HG03135 (cell line): ENCODE data around the gene GINM1.
A peak's percentile ranks its signal among the peaks of the same experiment; 100 is the strongest.

ENCODE experiments used
- ATAC-seq: cut with Tn5 transposase; IDR thresholded peaks from one replicate; pipeline ENCODE4 v1.9.1; 2021; ENCODE audit warnings: mild to moderate bottlenecking, moderate library complexity; ENCODE audit not compliant: unreplicated experiment

The GINM1 gene, protein sequence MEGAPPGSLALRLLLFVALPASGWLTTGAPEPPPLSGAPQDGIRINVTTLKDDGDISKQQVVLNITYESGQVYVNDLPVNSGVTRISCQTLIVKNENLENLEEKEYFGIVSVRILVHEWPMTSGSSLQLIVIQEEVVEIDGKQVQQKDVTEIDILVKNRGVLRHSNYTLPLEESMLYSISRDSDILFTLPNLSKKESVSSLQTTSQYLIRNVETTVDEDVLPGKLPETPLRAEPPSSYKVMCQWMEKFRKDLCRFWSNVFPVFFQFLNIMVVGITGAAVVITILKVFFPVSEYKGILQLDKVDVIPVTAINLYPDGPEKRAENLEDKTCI

DNA sequence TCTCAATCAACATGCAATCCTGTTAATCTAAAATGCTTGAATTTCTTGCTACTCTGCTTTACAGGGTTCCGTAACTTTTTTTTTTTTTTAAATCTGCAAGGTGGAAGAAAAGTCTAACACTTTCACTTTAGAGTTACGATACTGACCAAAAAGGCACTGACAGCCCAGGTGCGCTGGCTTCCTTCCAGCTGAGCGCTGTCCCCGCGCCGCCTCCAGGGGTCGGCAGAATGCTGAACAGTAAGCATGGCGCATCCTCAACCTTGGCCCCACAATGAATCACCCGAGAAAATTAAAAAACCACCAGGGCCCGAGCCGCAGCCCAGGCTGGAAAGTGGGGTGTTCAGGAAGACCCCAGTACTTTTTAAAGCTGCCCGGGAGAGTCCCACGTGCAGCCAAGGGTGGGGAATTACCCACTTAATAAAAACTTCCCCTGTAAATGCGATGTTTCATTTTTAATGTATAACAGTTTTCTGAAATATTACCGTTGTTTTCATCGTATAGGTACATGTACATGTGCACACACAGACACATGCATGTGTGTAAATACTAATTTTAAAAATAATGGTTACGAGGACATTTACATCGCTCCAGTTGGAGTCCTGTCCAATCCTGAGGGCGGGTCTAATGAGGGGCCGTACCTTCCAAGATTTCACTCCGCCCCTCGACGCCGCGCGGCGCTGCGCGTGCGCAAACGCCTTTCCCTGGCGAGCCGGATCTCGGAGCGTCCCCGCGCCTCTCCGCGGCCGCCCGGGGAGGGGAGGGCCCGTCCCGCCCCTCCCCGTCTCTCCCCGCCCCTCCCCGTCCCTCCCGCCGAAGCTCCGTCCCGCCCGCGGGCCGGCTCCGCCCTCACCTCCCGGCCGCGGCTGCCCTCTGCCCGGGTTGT lies at the start of gene GINM1:
Gene GINM1, plus strand, starts transcription at position 849 of the 883 bp plus-strand sequence. CDS start 40 bp downstream, outside the sequence.
- peak; percentile 74 for ATAC-seq

DNA sequence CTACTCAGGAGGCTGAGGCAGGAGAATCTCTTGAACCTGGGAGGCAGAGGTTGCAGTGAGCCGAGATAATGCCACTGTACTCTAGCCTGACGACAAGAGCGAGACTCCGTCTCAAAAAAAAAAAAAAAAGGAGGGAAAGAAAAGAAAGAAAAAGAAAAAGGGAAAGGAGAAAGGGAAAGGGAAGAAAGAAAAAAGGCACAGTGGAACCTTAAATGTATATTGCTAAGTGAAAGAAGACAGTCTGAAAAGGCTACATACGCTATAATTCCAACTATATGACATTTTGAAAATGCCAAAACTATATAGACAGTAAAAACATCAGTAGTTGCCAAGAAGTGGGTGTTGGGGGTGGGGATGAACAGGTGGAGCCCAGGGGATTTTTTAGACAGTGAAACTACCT lies 36.5 kb upstream of the GINM1 start:
- no peak for ATAC-seq

DNA sequence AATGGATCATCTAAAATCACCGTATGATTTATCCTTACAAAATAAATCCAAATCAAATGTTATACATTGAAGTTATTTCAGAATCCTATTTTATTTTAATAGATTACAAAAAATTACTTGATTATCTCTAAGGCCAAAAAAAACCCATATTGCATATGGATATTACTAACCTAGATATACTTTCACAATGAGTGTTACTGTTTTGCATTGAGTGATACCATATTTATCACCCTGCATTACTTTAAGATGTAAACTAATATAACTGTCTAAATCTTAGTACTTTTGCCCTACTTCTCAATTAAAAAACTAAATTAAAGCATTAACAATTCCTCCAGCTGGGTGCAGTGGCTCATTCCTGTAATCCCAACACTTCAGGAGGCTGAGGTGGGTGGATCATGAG lies 31.4 kb upstream of the GINM1 start:
- no peak for ATAC-seq

DNA sequence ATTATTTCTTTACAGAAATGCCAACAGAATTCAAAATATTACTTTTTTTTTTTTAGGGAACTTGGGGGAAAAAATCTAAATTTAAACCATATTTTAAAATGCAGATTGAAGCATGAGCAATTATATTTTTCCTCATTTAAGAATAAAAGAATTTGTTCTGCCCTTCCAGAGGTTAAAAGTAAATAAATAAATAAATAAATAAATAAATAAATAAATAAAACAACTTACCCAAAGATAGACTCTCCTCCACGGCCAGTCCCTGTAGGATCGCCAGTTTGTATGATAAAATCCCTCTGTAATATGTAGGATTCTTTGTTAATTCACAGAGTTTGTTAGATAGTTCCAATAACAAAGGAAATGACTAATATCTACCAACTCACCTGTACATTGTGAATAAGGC lies 25.0 kb upstream of the GINM1 start:
- ATAC-seq, result no peak

DNA sequence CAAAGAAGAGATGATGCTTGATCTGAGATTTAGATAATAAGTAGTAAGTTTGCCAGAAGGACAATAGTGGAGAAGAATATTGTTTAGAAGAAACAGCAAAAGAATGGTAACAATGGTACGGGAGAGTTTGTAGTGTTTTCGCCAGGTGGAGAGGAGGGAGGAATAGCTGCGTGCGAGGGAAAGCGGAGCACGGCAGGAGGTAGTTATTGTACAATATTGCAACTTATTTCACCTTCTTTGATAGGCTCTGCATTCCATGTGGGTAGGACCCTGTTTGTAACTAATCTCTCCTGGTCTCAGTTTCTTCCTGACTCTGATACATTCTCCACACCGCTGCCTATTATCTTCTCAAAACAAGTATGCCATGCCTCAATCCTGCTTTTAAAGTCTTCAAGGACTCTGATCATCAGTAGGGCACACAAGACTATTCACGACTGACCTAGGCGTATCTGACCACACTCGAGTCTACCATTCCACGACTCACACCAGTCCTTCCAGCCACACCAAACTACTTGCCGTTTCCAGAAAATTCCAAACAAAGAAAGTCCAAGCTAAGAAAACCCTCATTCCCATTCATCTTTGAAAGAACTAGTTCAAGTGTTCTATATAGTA lies 21.4 kb upstream of the GINM1 start:
- ATAC-seq, result no peak

DNA sequence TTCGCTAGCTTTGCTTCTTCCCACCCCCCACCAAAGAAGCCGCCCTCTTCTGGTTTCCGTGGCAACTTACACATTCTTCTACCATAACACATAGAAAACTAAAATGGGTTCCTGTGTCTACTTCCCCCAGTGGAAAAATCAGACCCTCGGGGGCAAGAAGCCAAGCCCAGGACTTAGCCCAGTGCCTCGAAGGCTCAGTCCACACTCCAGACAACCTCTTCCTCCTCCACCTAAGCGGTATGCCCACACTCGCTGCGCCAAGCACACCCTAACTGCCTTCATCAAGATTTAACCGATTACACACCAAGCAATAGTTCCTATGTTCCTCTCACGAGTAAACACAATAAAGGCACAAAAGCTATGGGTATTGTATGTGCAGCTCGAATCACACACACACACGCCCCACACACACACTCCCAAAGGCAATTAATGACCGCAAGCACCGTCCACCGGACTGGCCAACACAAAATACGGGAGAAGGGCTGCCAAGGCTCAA lies 20.9 kb upstream of the GINM1 start:
- ATAC-seq, result peak; percentile 32

DNA sequence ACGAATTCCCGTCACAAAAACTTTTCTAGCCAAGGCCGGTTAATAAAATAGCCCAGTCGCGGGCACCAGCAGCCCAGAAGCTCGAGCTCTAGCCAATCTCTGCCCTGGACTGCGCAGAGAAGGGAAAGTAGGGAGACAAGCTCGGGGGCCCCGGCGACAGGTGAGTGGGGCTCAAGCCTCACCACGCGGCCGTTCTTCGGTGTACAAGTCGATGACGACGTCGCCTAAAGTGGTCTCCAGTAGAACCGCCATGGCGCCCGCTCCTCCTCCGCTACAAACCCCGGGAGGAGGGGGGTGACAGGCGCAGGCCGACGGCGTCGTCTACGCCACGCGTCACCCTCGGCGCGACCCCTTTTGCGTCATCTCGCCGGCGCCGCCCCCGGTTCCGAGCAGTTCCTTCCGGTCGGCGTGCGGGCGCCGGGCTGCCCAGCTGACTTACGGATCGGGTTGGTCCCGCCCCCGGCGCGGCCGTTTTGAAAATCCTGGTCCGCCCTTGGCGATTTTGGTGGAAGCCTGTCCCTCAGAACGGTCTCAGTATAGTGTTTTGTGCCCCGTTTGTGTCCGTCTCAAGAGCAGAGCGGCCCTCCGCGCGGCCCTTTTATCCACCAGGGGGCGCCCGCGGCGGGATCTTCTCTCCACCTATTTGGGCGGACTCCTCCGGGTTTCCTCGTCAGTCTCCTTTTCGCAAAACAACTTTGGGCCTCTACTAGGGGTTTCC lies 20.3 kb upstream of the GINM1 start, which contains the start of gene PPIL4:
Gene PPIL4, minus strand, starts transcription at position 290 of the 718 bp plus-strand sequence. Its CDS starts 38 bp downstream, at position 252.
- peak; percentile 91 for ATAC-seq

DNA sequence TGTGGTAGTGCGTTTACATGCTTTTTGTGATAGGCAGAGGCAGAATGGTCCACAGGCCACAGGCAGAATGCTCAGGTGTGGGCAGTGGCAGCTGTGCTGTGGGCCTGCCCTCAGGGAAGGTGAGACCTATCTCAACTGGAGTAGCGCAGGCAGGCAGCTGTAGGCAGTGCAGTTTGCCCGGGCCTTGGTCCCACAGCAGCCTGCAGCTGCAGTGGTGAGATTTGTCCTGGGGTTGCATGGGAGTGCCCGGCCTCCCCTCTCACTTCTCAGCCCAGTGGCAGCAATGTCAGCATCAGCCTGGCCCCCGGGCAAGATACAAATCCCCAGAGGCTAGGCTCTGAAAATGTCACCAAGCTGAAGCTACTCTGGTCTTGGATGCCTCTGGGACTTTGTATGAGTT lies 14.3 kb upstream of the GINM1 start:
- ATAC-seq, result no peak

DNA sequence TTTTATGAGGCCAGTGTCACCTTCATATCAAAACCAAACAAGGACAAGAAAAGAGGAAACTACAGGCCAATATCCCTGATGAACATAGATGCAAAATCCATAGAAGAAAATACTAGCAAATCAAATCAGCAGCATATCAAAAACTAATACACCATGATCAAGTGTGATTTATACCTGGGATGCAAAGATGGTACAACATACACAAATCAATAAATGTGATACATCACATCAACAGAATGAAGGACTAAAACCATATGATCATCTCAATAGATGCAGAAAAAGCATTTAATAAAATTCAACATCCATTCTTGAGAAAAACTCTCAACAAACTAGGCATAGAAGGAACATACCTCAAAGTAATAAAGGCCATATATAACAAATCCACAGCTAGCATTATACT lies 8.1 kb upstream of the GINM1 start:
- ATAC-seq, result no peak

DNA sequence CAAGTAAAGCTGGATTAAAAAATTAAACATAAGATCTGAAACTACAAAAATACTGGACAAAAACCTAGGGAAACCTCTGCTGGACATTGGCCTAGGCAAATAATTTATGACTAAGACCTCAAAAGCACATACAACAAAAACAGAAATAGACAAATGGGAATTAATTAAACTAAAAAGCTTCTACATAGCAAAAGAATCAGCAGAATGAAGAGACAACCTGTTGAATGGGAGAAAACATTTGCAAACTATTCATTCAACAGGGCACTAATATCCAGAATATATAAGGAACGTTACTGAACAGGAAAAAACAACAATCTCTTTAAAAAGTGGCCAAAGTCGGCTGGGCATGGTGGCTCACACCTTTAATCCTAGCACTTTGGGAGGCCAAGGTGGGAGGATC lies 6.8 kb upstream of the GINM1 start:
- ATAC-seq, result no peak

DNA sequence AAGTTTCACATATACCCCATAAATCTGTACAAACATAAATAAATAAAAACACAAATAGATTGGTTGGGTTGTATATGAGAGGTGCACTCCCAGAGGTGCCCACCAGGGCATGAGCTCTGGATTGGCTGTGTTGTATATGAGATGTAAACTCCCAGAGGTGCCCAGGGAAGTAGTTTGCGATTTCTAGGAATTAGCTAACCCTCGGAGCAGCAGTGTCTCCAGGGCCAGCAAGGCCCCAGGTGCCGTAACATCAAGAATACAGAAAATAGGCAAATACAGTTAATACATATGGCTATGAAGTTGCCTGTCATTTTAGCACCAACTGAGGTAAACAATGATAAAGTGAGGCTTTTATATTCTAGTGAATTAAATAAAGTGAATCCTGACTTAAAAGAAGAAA lies 5.4 kb upstream of the GINM1 start:
- no peak for ATAC-seq

DNA sequence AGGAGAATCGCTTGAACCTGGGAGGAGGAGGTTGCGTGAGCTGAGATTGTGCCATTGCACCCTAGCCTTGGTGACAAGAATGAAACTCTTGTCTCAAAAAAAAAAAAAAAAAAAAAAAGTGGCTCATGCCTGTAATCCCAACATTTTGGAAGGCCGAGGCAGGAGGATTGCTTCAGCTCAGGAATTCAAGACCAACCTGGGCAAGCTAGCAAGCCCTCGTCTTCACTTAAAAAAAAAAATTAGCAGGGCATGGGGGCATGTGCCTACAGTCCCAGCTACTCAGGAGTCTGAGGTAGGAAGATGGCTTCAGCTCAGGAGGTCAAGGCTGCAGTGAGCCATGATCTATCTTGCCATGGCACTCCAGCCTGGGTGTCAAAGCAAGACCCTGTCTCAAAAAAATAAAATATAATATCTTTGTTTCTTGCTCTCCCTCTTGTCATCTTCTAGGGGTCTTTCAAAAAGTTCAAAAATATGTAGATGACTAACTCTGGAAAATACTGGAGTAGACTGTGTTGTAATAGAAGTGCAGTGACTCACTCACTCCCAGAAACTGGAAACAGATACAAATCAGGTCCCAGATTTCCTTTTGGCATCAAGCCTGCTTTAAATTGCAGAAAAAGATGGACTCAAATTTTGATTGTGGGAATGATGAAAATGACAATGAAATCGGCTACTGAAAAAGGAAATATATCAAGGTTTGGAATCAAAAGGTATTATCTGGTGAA lies 2.8 kb upstream of the GINM1 start:
- no peak for ATAC-seq

DNA sequence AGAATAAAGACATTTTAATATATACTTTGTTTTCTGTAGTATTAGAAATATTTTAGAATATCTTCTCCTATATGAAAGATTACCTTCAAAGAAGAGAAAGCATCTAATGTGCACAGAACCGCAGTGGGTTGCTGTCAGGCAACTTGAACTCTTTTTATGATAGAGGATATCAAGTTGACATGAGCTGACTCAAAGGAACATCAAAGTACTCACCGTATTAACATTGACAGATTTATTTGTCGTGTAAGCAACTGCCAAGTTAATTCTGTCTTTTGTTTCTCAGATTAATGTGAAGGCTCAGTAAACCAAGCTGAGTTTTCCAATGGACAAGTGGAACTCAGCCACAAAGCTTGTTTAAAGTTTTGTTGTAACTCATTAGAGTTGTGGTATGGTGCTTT lies 2.2 kb upstream of the GINM1 start:
- no peak for ATAC-seq

DNA sequence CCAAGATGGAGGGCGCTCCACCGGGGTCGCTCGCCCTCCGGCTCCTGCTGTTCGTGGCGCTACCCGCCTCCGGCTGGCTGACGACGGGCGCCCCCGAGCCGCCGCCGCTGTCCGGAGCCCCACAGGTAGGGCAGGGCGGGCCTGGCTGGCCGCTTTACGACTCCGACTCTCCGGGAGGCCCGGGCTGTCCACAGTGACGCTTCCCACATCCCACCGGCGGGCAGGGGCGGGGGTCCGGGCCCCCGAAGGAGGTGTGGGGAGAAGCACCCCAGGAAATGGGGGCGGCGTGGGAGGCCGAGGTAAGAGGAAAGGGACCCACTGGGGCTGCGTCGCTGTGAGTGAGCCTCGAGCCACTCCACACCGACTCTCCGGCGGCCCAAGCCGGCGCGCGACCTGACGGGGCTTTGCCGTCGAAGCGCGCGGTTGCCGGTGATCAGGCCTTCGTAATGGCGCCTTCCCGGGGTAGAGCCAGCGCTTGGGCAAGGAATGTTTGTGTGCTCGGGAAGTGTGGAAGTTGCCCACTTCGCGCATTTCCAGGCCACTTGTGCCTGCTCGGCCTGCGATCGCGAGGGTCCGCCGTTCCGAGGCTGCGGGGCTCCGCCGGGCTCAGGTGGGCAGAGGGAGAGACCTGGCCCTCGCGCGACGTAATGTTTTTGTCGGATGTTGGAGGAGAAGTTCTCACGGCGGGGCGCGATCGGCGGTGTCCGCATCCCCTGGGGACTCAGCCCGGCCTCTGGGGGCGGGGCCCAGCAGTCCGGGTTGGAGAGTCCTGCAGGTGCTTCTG lies 427 bp downstream of the GINM1 start:
- ATAC-seq, result peak; percentile 24

DNA sequence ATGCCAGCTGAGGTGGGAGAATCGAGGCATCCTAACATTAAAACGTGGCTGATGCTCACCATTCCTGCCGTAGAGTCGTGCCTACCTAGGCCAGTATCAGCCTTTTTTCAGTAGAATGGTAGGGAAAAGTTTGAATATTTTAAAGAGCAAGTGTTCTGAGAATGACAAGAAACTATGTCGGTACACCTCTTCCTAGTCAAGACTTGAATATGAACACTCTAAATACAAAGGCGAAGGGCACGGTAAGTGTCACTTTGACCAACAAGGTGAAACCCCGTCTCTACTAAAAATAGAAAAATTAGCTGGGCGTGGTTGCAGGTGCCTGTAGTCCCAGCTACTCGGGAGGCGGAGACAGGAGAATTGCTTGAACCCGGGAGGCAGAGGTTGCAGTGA lies 1.0 kb downstream of the GINM1 start:
- ATAC-seq, result no peak

DNA sequence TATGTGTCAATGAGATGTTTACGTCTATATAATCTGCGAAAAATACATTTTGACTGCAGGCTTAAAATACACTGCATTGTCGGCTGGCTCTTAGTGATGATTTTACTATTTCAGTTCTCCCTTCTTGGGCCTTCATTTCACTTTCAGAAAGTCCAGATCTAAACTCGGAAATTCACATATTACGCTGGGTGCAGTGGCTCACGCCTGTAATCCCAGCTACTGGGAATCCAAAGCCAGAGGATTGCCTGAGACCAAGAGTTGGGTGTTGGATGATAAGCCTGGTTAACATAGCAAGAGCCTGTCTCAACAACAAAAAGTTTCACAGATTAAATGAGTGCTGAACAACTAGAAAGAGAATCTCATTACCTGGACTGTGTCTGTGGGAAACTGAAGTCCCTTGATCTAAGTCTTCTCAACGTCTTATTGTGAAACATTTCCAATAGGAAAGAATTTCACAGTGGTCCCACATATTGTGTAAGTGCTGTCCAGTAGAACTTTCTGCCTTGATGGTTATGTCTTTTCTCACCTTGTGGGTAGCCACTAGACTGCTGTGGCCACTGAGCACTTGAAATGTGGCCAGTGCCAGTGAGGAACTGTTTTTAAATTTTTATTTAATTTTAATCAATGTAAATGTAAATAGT lies 1.9 kb downstream of the GINM1 start:
- ATAC-seq, result no peak

DNA sequence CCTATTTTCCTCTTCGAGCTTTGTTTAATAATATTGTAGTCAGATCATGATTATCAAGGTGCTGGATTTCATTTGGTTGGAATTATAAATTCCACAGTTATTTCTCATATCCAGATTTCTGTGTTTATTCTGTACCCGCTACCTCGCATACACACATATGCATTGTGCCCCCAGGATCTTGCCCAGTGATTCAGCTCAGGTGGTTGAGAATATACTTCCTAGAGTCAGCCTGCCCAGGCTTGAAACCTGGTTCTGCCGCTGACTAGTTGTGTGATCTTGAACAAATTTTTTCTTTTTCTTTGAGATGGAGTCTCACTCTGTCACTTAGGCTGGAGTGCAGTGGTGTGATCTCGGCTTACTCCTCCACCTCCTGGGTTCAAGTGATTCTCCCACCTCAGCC lies 14.7 kb downstream of the GINM1 start:
- ATAC-seq, result no peak

DNA sequence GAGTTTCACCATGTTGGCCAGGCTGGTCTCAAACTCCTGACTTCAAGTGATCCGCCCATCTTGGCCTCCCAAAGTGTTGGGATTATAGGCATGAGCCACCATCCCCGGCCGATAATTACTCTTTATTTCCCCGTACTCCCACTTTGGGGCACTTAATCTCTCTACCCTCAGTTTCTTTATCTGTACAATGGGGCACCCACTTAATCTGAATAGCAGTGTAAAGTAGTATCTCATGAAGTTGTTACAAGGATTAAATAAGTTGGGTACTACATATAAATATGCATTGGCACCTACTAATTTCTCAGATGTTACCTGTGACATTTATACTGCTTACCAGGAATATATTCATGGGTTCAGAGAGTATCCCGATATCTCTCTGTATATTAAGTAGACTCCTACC lies 15.2 kb downstream of the GINM1 start:
- no peak for ATAC-seq

DNA sequence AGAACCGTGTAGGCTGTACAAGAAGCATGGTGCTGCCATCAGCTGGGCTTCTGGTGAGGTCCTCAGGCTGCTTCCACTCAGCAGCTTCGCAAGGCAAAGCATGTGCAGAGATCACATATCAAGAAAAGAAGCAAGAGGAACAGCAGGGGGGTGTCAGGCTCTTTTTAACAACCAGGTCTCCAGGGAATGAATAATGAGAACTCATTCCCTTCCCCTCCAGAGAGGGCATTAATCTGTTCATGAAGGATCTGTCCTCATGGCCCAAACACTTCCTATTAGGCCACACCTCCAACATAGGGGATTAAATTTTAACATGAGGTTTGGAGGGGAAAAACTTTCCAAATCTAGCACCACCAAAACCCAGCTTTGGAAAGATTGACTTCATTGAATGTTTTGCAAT lies 20.0 kb downstream of the GINM1 start:
- no peak for ATAC-seq
